Liver (tissue), 9 donors: ENCODE data around the gene NFIB. TPM values are rescaled to one million over a fixed set of nuclear protein-coding genes. Genes with fewer than 3 reads are reported as not detected.

Experiments used
- DNase-seq: peaks from one replicate; pipeline ENCODE4 v3.0.0-alpha.2; 2017; ENCODE audit warnings: low spot score
- H3K27ac ChIP-seq, 2 donors: one replicate each; pipeline ENCODE4 v1.7.0; 2013; ENCODE audit warnings: inconsistent platforms in 2 of 2, low read length in 2 of 2, control low read depth in 1 of 2, low read depth in 1 of 2, mild to moderate bottlenecking in 1 of 2
- H3K27me3 ChIP-seq, 4 donors: one replicate each; pipeline versions ENCODE4 v1.6.1 to v1.7.0; 2013; ENCODE audit warnings: low read length in 3 of 4, inconsistent platforms in 1 of 4, mild to moderate bottlenecking in 1 of 4, moderate library complexity in 1 of 4; ENCODE audit not compliant: control insufficient read depth in 4 of 4, insufficient read depth in 4 of 4
- H3K36me3 ChIP-seq, 4 donors: one replicate each; pipeline versions ENCODE4 v1.6.1 to v1.7.0; 2013; ENCODE audit warnings: low read length in 3 of 4, mild to moderate bottlenecking in 3 of 4, low read depth in 1 of 4, moderate library complexity in 1 of 4; ENCODE audit not compliant: control insufficient read depth in 4 of 4, insufficient read depth in 3 of 4
- H3K4me1 ChIP-seq, 4 donors: one replicate each; pipeline versions ENCODE4 v1.6.1 to v1.7.0; 2013; ENCODE audit warnings: low read length in 3 of 4, mild to moderate bottlenecking in 3 of 4, moderate library complexity in 1 of 4; ENCODE audit not compliant: control insufficient read depth in 4 of 4, insufficient read depth in 4 of 4
- H3K4me3 ChIP-seq, 3 donors: one replicate each; pipeline versions ENCODE4 v1.6.1 to v1.7.0; 2013; ENCODE audit warnings: low read length in 3 of 3, control low read depth in 1 of 3, low read depth in 1 of 3, mild to moderate bottlenecking in 1 of 3
- H3K9ac ChIP-seq, 2 donors: one replicate each; pipeline ENCODE4 v1.7.0; 2013; ENCODE audit warnings: low read length in 2 of 2, mild to moderate bottlenecking in 2 of 2, moderate library complexity in 2 of 2, control low read depth in 1 of 2, low read depth in 1 of 2
- H3K9me3 ChIP-seq, 4 donors: one replicate each; pipeline versions ENCODE4 v1.6.1 to v1.7.0; 2013; ENCODE audit warnings: low read length in 3 of 4; ENCODE audit not compliant: control insufficient read depth in 4 of 4
- ATF3 ChIP-seq: IDR thresholded peaks from 2 replicates; pipeline ENCODE4 v1.6.1; 2016; ENCODE audit warnings: antibody characterized with exemption
- CTCF ChIP-seq: fragments of 150-350 bp; IDR thresholded peaks from 2 replicates; pipeline ENCODE4 v1.5.1; 2017; ENCODE audit warnings: improper control_type of control experiment, low read depth, low read length; ENCODE audit not compliant: missing input control
- FOXA2 ChIP-seq: IDR thresholded peaks from 2 replicates; pipeline ENCODE4 v1.6.1; 2016; ENCODE audit warnings: antibody characterized with exemption
- GABPA ChIP-seq, 2 donors: IDR thresholded peaks in 1 of 2; conservative IDR thresholded peaks in 1 of 2; 2 replicates each; pipeline ENCODE4 v1.6.1; 2016; ENCODE audit warnings: antibody characterized with exemption in 2 of 2, mild to moderate bottlenecking in 1 of 2, moderate library complexity in 1 of 2
- HNF4A ChIP-seq, 2 donors: conservative IDR thresholded peaks; 2 replicates each; pipeline ENCODE4 v1.6.1; 2016; ENCODE audit warnings: antibody characterized with exemption in 2 of 2, mild to moderate bottlenecking in 2 of 2
- MAX ChIP-seq: IDR thresholded peaks from 2 replicates; pipeline ENCODE4 v1.6.1; 2016; ENCODE audit warnings: antibody characterized with exemption
- NR2F2 ChIP-seq: IDR thresholded peaks from 2 replicates; pipeline ENCODE4 v1.6.1; 2016; ENCODE audit warnings: antibody characterized with exemption
- RAD21 ChIP-seq, 2 donors: IDR thresholded peaks; 2 replicates each; pipeline ENCODE4 v1.6.1; 2016; ENCODE audit warnings: antibody characterized with exemption in 2 of 2, mild to moderate bottlenecking in 2 of 2
- REST ChIP-seq: IDR thresholded peaks from 2 replicates; pipeline ENCODE4 v1.6.1; 2016; ENCODE audit warnings: antibody characterized with exemption, mild to moderate bottlenecking
- RXRA ChIP-seq, 2 donors: IDR thresholded peaks; 2 replicates each; pipeline ENCODE4 v1.6.1; 2017 to 2018; ENCODE audit warnings: antibody characterized with exemption in 2 of 2, mild to moderate bottlenecking in 1 of 2
- TAF1 ChIP-seq: conservative IDR thresholded peaks from 2 replicates; pipeline ENCODE4 v1.6.1; 2016; ENCODE audit warnings: antibody characterized with exemption, mild to moderate bottlenecking
- YY1 ChIP-seq: IDR thresholded peaks from 2 replicates; pipeline ENCODE4 v1.6.1; 2016; ENCODE audit warnings: antibody characterized with exemption, mild to moderate bottlenecking
- ZBTB33 ChIP-seq: IDR thresholded peaks from 2 replicates; pipeline ENCODE4 v1.6.1; 2016; ENCODE audit warnings: antibody characterized with exemption
- WGBS: extraction: QIAGEN DNeasy Blood & Tissue Kit; methylation state at CpG from one replicate; pipeline ENCODE4 v1.1.7; 2013; 5-methylcytosine and 5-hydroxymethylcytosine counted together
- polyA plus RNA-seq, 2 donors: library from polyadenylated mRNA; stranded (reverse) in 1 of 2; unstranded in 1 of 2; fragments of 200-250 nt in 1 of 2; fragments of >200 nt in 1 of 2; fragmentation: Nextera tagmentation in 1 of 2; extraction: Ambion mirVana in 1 of 2; gene quantifications; one replicate each; pipeline versions ENCODE4 v1.2.1 to v1.2.3, GENCODE V29; 2013 to 2015
- total RNA-seq, 2 donors: library from RNA; depleted of rRNA; stranded (reverse); fragments of >200 nt; gene quantifications; one replicate each; pipeline ENCODE4 v1.2.3, GENCODE V29; 2014
- donor health status: healthy.
- donor health status: healthy.
- donor health status: healthy.
- donor health status: healthy.
- donor health status: healthy.

Gene NFIB
- total and polyA plus RNA-seq, 4 donors: 3.2 to 23.2 (median 8.0) TPM

- no peak for DNase-seq
- no peak for TF ChIP-seq RXRA (IDR thresholded peaks at IDR 0.05)
- no peak for TF ChIP-seq FOXA2
- TF ChIP-seq YY1: no peak
- TF ChIP-seq TAF1: no peak
- H3K27ac ChIP-seq: no peak overlapping the region
- H3K9me3 ChIP-seq: no peaks in the 10 kb centered on the region
- H3K27me3 ChIP-seq: no peaks in the 10 kb centered on the region
- H3K9ac ChIP-seq: no peak overlapping the region
- no peak overlapping the region for H3K4me3 ChIP-seq
- WGBS: 88% methylated on average over 3 of the region's 3 CpGs
- H3K4me1 ChIP-seq: no peaks in the 10 kb centered on the region
- H3K36me3 ChIP-seq: peaks cover 0 to 10% (median under 1%) of the 10 kb centered on the region in 4 donors
These were observed 169.7 kb downstream of the NFIB start for GRCh38 chr9:14144215-14144614.

- WGBS: 78% methylated on average over 2 of the region's 2 CpGs
- Histone ChIP-seq H3K27me3 (no peaks in the 10 kb centered on the region), H3K4me1 (no peaks in the 10 kb centered on the region), H3K4me3 (no peak overlapping the region), H3K36me3 (peaks cover 0 to 10% (median under 1%) of the 10 kb centered on the region in 4 donors), H3K27ac (no peak overlapping the region), H3K9me3 (no peaks in the 10 kb centered on the region), H3K9ac (no peak overlapping the region)
- TF ChIP-seq TAF1 (no peak), FOXA2 (no peak), ZBTB33 (no peak), MAX (no peak), CTCF (no peak), HNF4A (conservative IDR thresholded peaks at IDR 0.05) (no peak), NR2F2 (no peak), RAD21 (IDR thresholded peaks at IDR 0.05) (no peak), ATF3 (no peak), REST (no peak), RXRA (IDR thresholded peaks at IDR 0.05) (no peak), GABPA (IDR thresholded peaks at IDR 0.05 in 1 of 2, conservative IDR thresholded peaks at IDR 0.05 in 1 of 2) (no peak)
- no peak for DNase-seq
These were observed 172.2 kb downstream of the NFIB start for GRCh38 chr9:14141699-14142098.
